Duodenal mucosa (tissue), 2 donors: ENCODE results near the gene ATRAID.
A peak's percentile ranks its signal among the peaks of the same experiment; 100 is the strongest.
"Not testable (repeated sequence)": the region's sequence is repeated elsewhere in the genome, so short reads cannot be mapped to it uniquely, and the experiment has no call there.

ENCODE experiments used
- H3K27ac ChIP-seq: one replicate; pipeline ENCODE4 v1.7.0; 2013; ENCODE audit warnings: low read depth, low read length
- H3K27me3 ChIP-seq, 2 donors: one replicate each; pipeline ENCODE4 v1.7.0; 2013; ENCODE audit warnings: low read length in 2 of 2, control low read depth in 1 of 2; ENCODE audit not compliant: insufficient read depth in 2 of 2, control insufficient read depth in 1 of 2
- H3K36me3 ChIP-seq, 2 donors: one replicate each; pipeline ENCODE4 v1.7.0; 2013; ENCODE audit warnings: low read length in 2 of 2, control low read depth in 1 of 2; ENCODE audit not compliant: insufficient read depth in 2 of 2, control insufficient read depth in 1 of 2
- H3K4me1 ChIP-seq, 2 donors: one replicate each; pipeline ENCODE4 v1.7.0; 2013; ENCODE audit warnings: low read length in 2 of 2, control low read depth in 1 of 2; ENCODE audit not compliant: insufficient read depth in 2 of 2, control insufficient read depth in 1 of 2
- H3K4me3 ChIP-seq, 2 donors: one replicate each; pipeline ENCODE4 v1.7.0; 2013; ENCODE audit warnings: low read length in 2 of 2, low read depth in 1 of 2
- H3K9ac ChIP-seq, 2 donors: one replicate each; pipeline ENCODE4 v1.7.0; 2013; ENCODE audit warnings: low read length in 2 of 2, low read depth in 1 of 2
- H3K9me3 ChIP-seq, 2 donors: one replicate each; pipeline ENCODE4 v1.7.0; 2013; ENCODE audit warnings: low read length in 2 of 2, control low read depth in 1 of 2; ENCODE audit not compliant: control insufficient read depth in 1 of 2

The ATRAID gene

DNA sequence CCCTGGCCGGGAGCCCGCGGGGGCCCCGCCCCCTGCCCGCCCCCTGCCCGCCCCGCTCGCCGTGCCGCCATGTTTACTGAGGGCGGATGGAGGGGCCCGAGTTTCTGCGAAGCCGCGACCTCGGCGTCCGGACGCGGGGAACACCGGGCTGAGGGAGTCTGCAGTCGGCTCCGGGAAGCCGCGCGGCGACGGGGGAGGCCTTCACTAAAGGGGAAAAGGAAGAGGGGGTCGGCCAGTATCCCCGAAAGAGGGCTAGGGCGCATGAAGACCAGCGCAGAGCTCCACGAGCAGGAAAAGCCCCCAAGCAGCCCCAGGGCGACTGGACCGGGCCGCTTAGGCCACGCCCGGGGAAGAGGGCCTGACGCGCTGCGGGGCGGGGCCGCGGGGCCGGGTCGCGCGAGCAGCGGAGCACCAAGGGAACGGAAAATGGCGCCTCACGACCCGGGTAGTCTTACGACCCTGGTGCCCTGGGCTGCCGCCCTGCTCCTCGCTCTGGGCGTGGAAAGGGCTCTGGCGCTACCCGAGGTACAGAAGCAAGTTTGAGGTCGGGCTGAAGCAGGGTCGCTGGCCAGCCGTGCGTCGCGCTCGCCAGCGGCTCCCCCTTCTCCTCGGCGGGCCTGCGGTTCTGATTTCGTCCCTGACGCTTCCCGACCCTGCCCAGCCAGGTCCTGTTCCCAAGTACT is at the start of gene ATRAID, which contains the start of gene SLC5A6:
Gene ATRAID, plus strand, starts transcription at position 99 of the 683 bp plus-strand sequence. Its CDS starts 328 bp downstream, at position 427.
Gene SLC5A6, minus strand, starts transcription at position 326 of the 683 bp plus-strand sequence. CDS start 4,618 bp downstream, outside the sequence.
- no peaks in the 10 kb centered on the region for H3K27me3 ChIP-seq
- peak within 1 kb of the TSS; percentile 96 for H3K27ac ChIP-seq
- peak within 1 kb of the TSS; percentile 94 to 99 for H3K9ac ChIP-seq
- H3K4me1 ChIP-seq: peaks cover 27 to 32% of the 10 kb centered on the region in 2 donors
- H3K36me3 ChIP-seq: peaks cover 0 to 27% of the 10 kb centered on the region in 2 donors
- H3K9me3 ChIP-seq: no peaks in the 10 kb centered on the region
- peak within 1 kb of the TSS; percentile 82 to 95 for H3K4me3 ChIP-seq

- H3K27me3 ChIP-seq: no peaks in the 10 kb centered on the region
- H3K9ac ChIP-seq: peak overlapping the region in 1 of 2 donors; percentile 24
- no peaks in the 10 kb centered on the region for H3K36me3 ChIP-seq
- no peak overlapping the region for H3K27ac ChIP-seq
- H3K9me3 ChIP-seq: no peaks in the 10 kb centered on the region
- H3K4me1 ChIP-seq: peaks cover 3 to 6% of the 10 kb centered on the region in 2 donors
- peak overlapping the region; percentile 53 to 58 for H3K4me3 ChIP-seq
These were observed 49.4 kb upstream of the ATRAID start for GRCh38 chr2:27162151-27163121.

DNA sequence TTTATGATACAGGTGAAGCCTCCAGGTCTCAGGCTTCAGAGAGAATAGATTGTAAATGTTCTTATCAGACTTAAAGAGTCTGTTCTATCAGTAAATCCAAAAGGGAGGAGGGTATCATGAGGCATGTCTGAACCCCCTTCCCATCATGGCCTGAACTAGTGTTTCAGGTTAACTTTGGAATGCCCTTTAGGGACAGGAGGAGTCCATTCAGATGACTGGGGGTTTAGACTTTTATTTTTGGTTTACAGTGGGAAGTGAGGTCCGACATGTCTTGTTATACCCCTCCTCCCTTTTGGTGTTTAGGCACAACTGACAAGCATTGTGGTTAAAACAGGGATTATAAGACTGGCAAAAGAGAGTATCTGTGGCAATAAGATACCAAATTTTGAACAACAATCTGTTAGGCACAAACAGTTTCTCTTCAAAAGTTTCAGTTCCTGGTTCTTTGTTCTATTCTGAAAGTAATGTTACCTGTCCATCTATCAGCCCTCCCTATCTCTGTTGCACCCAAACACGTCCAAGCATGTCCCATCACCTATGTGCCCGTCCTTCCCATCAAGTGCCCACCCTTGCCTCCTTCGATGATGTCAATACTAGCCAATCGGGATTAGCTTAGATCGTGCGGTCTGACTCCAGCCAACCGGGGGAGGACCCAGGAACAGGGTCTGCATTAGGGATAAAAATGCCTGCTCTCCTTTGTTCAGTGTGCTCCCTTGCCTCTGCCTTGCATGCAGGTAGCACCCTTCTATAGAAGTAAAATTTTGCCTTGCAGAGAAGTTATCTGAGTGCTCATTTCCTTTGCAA is 46.7 kb upstream of the ATRAID start:
- Histone ChIP-seq H3K27me3 (no peaks in the 10 kb centered on the region), H3K4me1 (peaks cover 6 to 7% of the 10 kb centered on the region in 2 donors), H3K9ac (no peak overlapping the region), H3K9me3 (no peaks in the 10 kb centered on the region), H3K27ac (no peak overlapping the region), H3K4me3 (no peak overlapping the region), H3K36me3 (no peaks in the 10 kb centered on the region)

GRCh38 chr2:27170581-27171337 is 41.1 kb upstream of the ATRAID start:
- Histone ChIP-seq H3K27me3 (no peaks in the 10 kb centered on the region), H3K36me3 (no peaks in the 10 kb centered on the region), H3K4me3 (peak overlapping the region; percentile 7 to 54), H3K4me1 (peaks cover 3 to 13% of the 10 kb centered on the region in 2 donors), H3K27ac (no peak overlapping the region), H3K9me3 (no peaks in the 10 kb centered on the region), H3K9ac (no peak overlapping the region)

GRCh38 chr2:27171351-27171848 is 40.4 kb upstream of the ATRAID start:
- H3K4me1 ChIP-seq: peaks cover 3 to 13% of the 10 kb centered on the region in 2 donors
- no peak overlapping the region for H3K27ac ChIP-seq
- no peaks in the 10 kb centered on the region for H3K9me3 ChIP-seq
- no peaks in the 10 kb centered on the region for H3K27me3 ChIP-seq
- no peaks in the 10 kb centered on the region for H3K36me3 ChIP-seq
- H3K4me3 ChIP-seq: no peak overlapping the region
- H3K9ac ChIP-seq: no peak overlapping the region

DNA sequence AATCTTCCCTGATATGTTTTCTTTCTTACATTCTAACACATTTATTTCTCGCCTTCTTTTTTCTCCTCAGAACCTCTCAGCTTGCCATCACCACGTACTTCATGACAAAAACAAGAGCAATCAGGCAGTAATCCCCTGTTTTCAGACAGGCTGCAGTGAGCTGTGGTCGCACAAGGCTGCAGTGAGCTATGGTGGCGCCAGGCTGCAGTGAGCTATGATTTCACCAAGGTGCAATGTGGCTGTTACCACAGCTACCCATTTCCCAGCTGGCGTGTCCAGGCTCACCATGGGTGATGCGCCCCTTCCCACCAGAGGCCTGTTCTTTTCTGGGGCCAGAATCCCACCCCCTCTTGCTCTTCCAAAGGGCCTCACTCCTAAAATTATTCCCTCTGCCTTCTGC is 37.2 kb upstream of the ATRAID start:
- peaks cover 3 to 13% of the 10 kb centered on the region in 2 donors for H3K4me1 ChIP-seq
- no peak overlapping the region for H3K4me3 ChIP-seq
- H3K9ac ChIP-seq: no peak overlapping the region
- no peak overlapping the region for H3K27ac ChIP-seq
- no peaks in the 10 kb centered on the region for H3K36me3 ChIP-seq
- H3K27me3 ChIP-seq: no peaks in the 10 kb centered on the region
- no peaks in the 10 kb centered on the region for H3K9me3 ChIP-seq

- H3K9ac ChIP-seq: no peak overlapping the region
- H3K27ac ChIP-seq: no peak overlapping the region
- no peaks in the 10 kb centered on the region for H3K36me3 ChIP-seq
- no peaks in the 10 kb centered on the region for H3K27me3 ChIP-seq
- H3K4me1 ChIP-seq: peaks cover 2 to 8% of the 10 kb centered on the region in 2 donors
- no peak overlapping the region for H3K4me3 ChIP-seq
- H3K9me3 ChIP-seq: no peaks in the 10 kb centered on the region
These were observed 36.5 kb upstream of the ATRAID start for GRCh38 chr2:27175330-27175729.

- H3K36me3 ChIP-seq, H3K27me3 ChIP-seq, H3K9me3 ChIP-seq, H3K9ac ChIP-seq, H3K4me3 ChIP-seq, H3K27ac ChIP-seq, H3K4me1 ChIP-seq: not testable (repeated sequence)
These were observed 36.1 kb upstream of the ATRAID start for GRCh38 chr2:27175781-27176180.
